MV-4-11 (cell line): ENCODE data around the gene NOSIP.

Source experiments
- DNase-seq: peaks from one replicate; lab custom pipeline; 2025; lab: John Stamatoyannopoulos, UW

Gene NOSIP

DNA sequence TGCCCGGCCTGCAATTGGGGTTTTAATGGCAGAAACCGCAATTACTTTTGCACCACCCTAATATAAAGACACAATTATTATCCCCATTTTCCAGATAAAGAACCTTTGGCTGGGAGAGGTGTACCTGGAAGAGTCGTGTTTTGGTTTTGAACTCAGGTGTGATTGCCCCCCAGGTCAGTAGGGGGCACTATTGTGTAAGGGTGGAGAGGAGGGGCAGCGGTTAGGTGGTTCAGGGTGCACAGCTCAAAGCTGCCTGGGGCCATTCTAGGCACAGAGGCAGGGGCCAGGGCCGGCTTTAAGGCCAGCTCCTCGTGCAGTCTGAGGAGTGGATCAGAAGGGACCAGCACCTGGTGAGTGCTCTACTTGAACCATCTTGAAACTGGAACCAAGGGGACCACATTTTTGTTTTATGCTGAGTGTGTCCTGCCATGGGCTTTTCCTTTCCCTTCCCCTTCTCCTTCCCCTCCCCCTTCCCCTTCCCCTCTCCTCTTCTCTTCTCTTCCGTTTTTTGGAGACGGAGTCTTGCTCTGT is 73.7 kb downstream of the NOSIP start:
- peak; percentile 88 for DNase-seq
